Retinal pigment epithelial cell (primary cell): ENCODE results near the gene CTNNA2.

ENCODE experiments used
- DNase-seq: peaks from one replicate; pipeline ENCODE4 v3.0.0-alpha.2; 2010; ENCODE audit warnings: low read depth
- H3K4me3 ChIP-seq: 2 replicates; pipeline ENCODE4 v1.5.1; 2011; ENCODE audit warnings: mild to moderate bottlenecking, low read length, control low read depth, moderate library complexity
- TF ChIP-seq, protein P1 (sequence below): conservative IDR thresholded peaks from 2 replicates; pipeline ENCODE4 v1.5.1; 2011; ENCODE audit warnings: low read depth, low read length, control low read depth, inconsistent platforms

CTNNA2 gene

GRCh38 chr2:80071941-80072340 is 559.1 kb downstream of the CTNNA2 start:
- H3K4me3 ChIP-seq: no peak overlapping the region
- no peak for DNase-seq
- TF ChIP-seq, protein P1, sequence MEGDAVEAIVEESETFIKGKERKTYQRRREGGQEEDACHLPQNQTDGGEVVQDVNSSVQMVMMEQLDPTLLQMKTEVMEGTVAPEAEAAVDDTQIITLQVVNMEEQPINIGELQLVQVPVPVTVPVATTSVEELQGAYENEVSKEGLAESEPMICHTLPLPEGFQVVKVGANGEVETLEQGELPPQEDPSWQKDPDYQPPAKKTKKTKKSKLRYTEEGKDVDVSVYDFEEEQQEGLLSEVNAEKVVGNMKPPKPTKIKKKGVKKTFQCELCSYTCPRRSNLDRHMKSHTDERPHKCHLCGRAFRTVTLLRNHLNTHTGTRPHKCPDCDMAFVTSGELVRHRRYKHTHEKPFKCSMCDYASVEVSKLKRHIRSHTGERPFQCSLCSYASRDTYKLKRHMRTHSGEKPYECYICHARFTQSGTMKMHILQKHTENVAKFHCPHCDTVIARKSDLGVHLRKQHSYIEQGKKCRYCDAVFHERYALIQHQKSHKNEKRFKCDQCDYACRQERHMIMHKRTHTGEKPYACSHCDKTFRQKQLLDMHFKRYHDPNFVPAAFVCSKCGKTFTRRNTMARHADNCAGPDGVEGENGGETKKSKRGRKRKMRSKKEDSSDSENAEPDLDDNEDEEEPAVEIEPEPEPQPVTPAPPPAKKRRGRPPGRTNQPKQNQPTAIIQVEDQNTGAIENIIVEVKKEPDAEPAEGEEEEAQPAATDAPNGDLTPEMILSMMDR: no peak

- no peak overlapping the region for H3K4me3 ChIP-seq
- TF ChIP-seq, protein P1: peak; percentile 76
- no peak for DNase-seq
Observed at GRCh38 chr2:80073134-80073561, 560.3 kb downstream of the CTNNA2 start.

DNA sequence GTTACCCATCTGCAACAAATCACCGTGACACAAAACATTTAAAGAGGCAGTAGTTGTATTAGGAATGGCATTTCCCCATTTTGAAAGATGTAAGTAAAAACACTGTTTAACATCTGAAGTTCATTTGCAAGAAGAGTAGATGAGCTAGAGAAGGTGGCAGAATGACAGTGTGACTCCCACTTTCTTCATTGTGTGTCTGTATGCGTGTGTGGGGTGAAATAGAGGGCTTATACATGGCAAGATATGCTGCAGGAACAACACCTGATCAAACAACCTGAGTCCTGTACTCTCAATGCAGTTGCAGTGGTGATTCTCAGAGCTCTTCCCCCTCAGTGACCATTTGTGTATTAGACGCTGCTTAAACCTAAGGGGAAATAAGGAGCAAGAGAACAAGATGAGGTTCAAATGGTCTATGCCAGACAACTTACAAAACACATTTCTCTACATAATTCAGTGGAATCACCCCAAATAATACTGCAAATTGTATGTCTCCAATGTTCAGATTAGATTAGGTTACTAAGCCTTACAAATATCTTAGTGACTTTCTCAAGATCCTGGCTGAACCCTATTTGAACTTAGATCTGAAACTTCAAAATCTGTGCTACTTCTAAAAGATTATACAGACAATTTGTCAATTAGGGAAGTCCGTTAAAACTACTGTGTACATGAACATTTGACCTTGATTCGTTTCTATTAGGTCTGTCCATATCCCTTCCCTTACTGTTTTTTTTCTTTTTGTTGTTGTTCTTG is 561.6 kb downstream of the CTNNA2 start:
- TF ChIP-seq, protein P1: no peak
- DNase-seq: no peak
- H3K4me3 ChIP-seq: no peak overlapping the region

DNA sequence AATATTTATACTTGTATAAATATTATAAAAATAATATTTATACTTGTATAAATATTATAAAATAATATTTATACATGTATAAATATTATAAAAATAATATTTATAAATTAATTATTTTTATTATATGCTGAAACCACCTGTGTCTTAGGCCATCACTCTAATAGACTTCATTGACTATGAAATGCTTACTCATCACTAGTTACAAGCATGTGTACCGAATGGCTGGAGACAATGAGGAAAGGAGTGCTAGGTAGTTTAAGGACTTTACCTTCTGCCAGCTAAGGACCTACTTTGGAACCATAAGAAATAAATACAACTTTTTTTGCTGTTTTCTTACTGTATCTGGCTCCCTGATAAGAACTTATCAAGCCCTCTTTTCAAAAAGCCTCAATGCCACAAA is 562.9 kb downstream of the CTNNA2 start:
- DNase-seq: no peak
- no peak overlapping the region for H3K4me3 ChIP-seq
- TF ChIP-seq, protein P1: no peak

- no peak overlapping the region for H3K4me3 ChIP-seq
- DNase-seq: no peak
- TF ChIP-seq, protein P1: no peak
Observed at GRCh38 chr2:80078290-80079036, 565.6 kb downstream of the CTNNA2 start.

DNA sequence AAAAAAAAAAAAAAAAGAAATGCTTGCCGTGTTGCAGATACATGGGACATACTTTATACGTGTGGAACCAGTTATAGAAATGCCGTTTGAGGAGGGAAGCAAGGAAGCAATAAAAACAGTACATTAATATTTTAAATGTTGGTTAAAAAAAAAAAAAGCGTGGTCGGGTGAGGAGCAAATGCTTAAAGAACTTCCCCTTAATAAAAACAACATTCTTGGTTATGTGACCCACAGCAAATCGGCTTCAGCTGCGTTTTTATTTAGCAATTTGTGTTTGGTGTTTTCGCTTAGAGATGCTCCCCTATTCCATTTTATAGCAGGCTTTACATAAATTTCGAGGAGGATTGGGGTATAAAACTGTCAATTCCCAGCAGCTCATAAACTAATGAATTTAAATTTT is 568.1 kb downstream of the CTNNA2 start:
- H3K4me3 ChIP-seq: no peak overlapping the region
- TF ChIP-seq, protein P1: no peak
- DNase-seq: no peak
